ENCODE measurements around the gene OR4C15.

The OR4C15 gene

DNA sequence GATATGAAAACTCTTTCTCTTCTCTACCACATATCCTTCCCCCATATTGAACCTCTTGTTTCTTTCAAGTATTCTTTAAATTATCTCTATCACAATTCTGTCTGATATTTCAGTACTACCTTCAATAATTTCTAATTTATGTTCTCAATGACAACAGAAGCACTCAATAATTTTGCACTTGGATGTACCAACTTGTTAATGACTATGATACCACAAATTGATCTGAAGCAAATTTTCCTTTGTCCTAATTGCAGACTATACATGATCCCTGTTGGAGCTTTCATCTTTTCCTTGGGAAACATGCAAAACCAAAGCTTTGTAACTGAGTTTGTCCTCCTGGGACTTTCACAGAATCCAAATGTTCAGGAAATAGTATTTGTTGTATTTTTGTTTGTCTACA lies at the start of gene OR4C15:
Gene OR4C15, plus strand, starts transcription at position 301 of the 400 bp plus-strand sequence. Its CDS starts 0 bp downstream, at position 301.
- no peak for DNase-seq (ENCODE audit: low read depth, low spot score)
- POLR2A ChIA-PET: no interaction called here
- TF ChIP-seq, protein P1, sequence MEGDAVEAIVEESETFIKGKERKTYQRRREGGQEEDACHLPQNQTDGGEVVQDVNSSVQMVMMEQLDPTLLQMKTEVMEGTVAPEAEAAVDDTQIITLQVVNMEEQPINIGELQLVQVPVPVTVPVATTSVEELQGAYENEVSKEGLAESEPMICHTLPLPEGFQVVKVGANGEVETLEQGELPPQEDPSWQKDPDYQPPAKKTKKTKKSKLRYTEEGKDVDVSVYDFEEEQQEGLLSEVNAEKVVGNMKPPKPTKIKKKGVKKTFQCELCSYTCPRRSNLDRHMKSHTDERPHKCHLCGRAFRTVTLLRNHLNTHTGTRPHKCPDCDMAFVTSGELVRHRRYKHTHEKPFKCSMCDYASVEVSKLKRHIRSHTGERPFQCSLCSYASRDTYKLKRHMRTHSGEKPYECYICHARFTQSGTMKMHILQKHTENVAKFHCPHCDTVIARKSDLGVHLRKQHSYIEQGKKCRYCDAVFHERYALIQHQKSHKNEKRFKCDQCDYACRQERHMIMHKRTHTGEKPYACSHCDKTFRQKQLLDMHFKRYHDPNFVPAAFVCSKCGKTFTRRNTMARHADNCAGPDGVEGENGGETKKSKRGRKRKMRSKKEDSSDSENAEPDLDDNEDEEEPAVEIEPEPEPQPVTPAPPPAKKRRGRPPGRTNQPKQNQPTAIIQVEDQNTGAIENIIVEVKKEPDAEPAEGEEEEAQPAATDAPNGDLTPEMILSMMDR (IDR thresholded peaks at IDR 0.05; ENCODE audit: insufficient read depth, low read length, missing control alignments): no peak
- no peak within 1 kb of the TSS for H3K4me3 ChIP-seq (ENCODE audit: low read depth, low read length)
- CTCF ChIA-PET: no interaction called here

DNA sequence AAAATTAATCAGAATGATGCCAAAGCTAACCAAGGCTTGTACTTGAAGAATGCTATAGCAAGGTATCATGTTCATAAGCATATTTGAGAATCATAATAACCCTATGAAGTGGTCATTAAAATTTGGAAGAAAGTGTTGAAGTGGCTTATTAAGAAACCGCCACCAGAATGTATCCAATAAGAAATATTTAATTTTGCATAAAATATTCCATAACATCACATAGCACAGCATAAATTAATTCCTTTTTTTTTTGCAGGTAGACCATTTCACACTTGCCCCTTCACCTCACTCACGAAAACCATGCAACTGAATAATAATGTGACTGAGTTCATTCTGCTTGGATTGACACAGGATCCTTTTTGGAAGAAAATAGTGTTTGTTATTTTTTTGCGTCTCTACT lies 17.6 kb downstream of the OR4C15 start, which contains the start of gene OR4C16:
Gene OR4C16, plus strand, starts transcription at position 301 of the 400 bp plus-strand sequence. Its CDS starts 0 bp downstream, at position 301.
- ChIA-PET POLR2A (no interaction called here), CTCF (no interaction called here)
- no peak for DNase-seq (ENCODE audit: low read depth, low spot score)
- H3K4me3 ChIP-seq (ENCODE audit: low read depth, low read length): no peak within 1 kb of the TSS
- TF ChIP-seq, protein P1 (IDR thresholded peaks at IDR 0.05; ENCODE audit: insufficient read depth, low read length, missing control alignments): no peak

DNA sequence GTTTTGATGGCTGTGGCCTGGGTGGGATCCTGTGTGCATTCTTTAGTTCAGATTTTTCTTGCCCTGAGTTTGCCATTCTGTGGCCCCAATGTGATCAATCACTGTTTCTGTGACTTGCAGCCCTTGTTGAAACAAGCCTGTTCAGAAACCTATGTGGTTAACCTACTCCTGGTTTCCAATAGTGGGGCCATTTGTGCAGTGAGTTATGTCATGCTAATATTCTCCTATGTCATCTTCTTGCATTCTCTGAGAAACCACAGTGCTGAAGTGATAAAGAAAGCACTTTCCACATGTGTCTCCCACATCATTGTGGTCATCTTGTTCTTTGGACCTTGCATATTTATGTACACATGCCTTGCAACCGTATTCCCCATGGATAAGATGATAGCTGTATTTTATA lies 18.3 kb downstream of the OR4C15 start:
- CTCF ChIA-PET: no interaction called here
- no peak overlapping the region for H3K4me3 ChIP-seq (ENCODE audit: low read depth, low read length)
- DNase-seq (ENCODE audit: low read depth, low spot score): no peak
- POLR2A ChIA-PET: no interaction called here
- TF ChIP-seq, protein P1 (IDR thresholded peaks at IDR 0.05; ENCODE audit: insufficient read depth, low read length, missing control alignments): no peak

Data from AG04449 (cell line).